Mesendoderm (in vitro differentiated cells): ENCODE measurements around the gene SAP30BP.

Experiments
- DNase-seq: peaks from one replicate; pipeline ENCODE4 v3.0.0; 2013
- H2AK5ac ChIP-seq: 2 replicates; pipeline ENCODE4 v1.6.1; 2013; ENCODE audit warnings: low read length, inconsistent platforms
- H2BK120ac ChIP-seq: 2 replicates; pipeline ENCODE4 v1.6.1; 2013; ENCODE audit warnings: low read depth, mild to moderate bottlenecking, low read length, moderate library complexity, mixed read lengths
- H2BK15ac ChIP-seq: replicated peaks from 2 replicates; pipeline ENCODE4 v1.6.1; 2013; ENCODE audit warnings: low read depth, mild to moderate bottlenecking, moderate library complexity
- H2BK5ac ChIP-seq: 2 replicates; pipeline ENCODE4 v1.6.1; 2013; ENCODE audit warnings: low read length, inconsistent platforms
- H3K18ac ChIP-seq: 2 replicates; pipeline ENCODE4 v1.6.1; 2013; ENCODE audit warnings: mild to moderate bottlenecking, low read length, mixed read lengths
- H3K23ac ChIP-seq: one replicate; pipeline ENCODE4 v1.6.1; 2013; ENCODE audit warnings: low read length
- H3K27ac ChIP-seq: 2 replicates; pipeline ENCODE4 v1.5.1; 2013; ENCODE audit warnings: low read depth, mild to moderate bottlenecking, inconsistent platforms, low read length, moderate library complexity
- H3K27me3 ChIP-seq: 2 replicates; pipeline ENCODE4 v1.6.1; 2013; ENCODE audit warnings: low read length, control low read depth, mild to moderate bottlenecking, inconsistent platforms; ENCODE audit not compliant: insufficient read depth, poor library complexity
- H3K36me3 ChIP-seq: 2 replicates; pipeline ENCODE4 v1.6.1; 2013; ENCODE audit warnings: low read length, inconsistent platforms; ENCODE audit not compliant: control insufficient read depth, insufficient read depth
- H3K4ac ChIP-seq: one replicate; pipeline ENCODE4 v1.6.1; 2013; ENCODE audit warnings: low read depth, mild to moderate bottlenecking, low read length, moderate library complexity
- H3K4me1 ChIP-seq: 2 replicates; pipeline ENCODE4 v1.6.1; 2013; ENCODE audit warnings: low read depth, low read length, inconsistent platforms; ENCODE audit not compliant: control insufficient read depth
- H3K4me2 ChIP-seq: 2 replicates; pipeline ENCODE4 v1.6.1; 2013; ENCODE audit warnings: low read length
- H3K4me3 ChIP-seq: 2 replicates; pipeline ENCODE4 v1.5.1; 2013; ENCODE audit warnings: mild to moderate bottlenecking, low read length
- H3K56ac ChIP-seq: one replicate; pipeline ENCODE4 v1.6.1; 2013; ENCODE audit warnings: low read length
- H3K79me1 ChIP-seq: 2 replicates; pipeline ENCODE4 v1.6.1; 2013; ENCODE audit warnings: low read length, inconsistent platforms
- H3K79me2 ChIP-seq: 2 replicates; pipeline ENCODE4 v1.6.1; 2013; ENCODE audit warnings: mild to moderate bottlenecking, low read length; ENCODE audit not compliant: control insufficient read depth, insufficient read depth
- H3K9ac ChIP-seq: 2 replicates; pipeline ENCODE4 v1.6.1; 2013; ENCODE audit warnings: low read length, inconsistent platforms
- H4K5ac ChIP-seq: one replicate; pipeline ENCODE4 v1.6.1; 2013; ENCODE audit warnings: low read length
- H4K8ac ChIP-seq: one replicate; pipeline ENCODE4 v1.6.1; 2013; ENCODE audit warnings: low read depth, mild to moderate bottlenecking, control low read depth, low read length, moderate library complexity
- WGBS: extraction: QIAGEN DNeasy Blood & Tissue Kit; methylation state at CpG from one replicate; pipeline ENCODE4 v1.1.7; 2013; ENCODE audit warnings: low lambda C conversion rate, missing lambda C conversion rate; ENCODE audit not compliant: insufficient coverage; ENCODE audit errors: extremely low coverage; 5-methylcytosine and 5-hydroxymethylcytosine counted together

The SAP30BP gene

GRCh38 chr17:75641343-75641742 is 25.8 kb upstream of the SAP30BP start:
- no CpG with 5 or more reads among the region's 9 CpGs for WGBS
- no peak overlapping the region for H3K27ac ChIP-seq
- no peak overlapping the region for H3K56ac ChIP-seq
- H4K5ac ChIP-seq = no peak overlapping the region
- no peak overlapping the region for H2AK5ac ChIP-seq
- H2BK5ac ChIP-seq = no peak overlapping the region
- H3K23ac ChIP-seq = no peak overlapping the region
- no peak overlapping the region for H3K18ac ChIP-seq
- no peaks in the 10 kb centered on the region for H3K36me3 ChIP-seq
- H3K9ac ChIP-seq = no peak overlapping the region
- H2BK15ac ChIP-seq = no peak overlapping the region
- no peaks in the 10 kb centered on the region for H3K79me2 ChIP-seq
- H3K4me2 ChIP-seq = no peak overlapping the region
- H3K79me1 ChIP-seq = no peaks in the 10 kb centered on the region
- no peak overlapping the region for H3K4ac ChIP-seq
- no peaks in the 10 kb centered on the region for H3K4me1 ChIP-seq
- no peak overlapping the region for H3K4me3 ChIP-seq
- no peak overlapping the region for H4K8ac ChIP-seq
- no peaks in the 10 kb centered on the region for H3K27me3 ChIP-seq
- H2BK120ac ChIP-seq = no peak overlapping the region
- no peak for DNase-seq

GRCh38 chr17:75642182-75642783 is 24.9 kb upstream of the SAP30BP start:
- H3K27ac ChIP-seq = no peak overlapping the region
- no peak for DNase-seq

GRCh38 chr17:75642784-75643642 is 24.1 kb upstream of the SAP30BP start:
- no CpG with 5 or more reads among the region's 17 CpGs for WGBS
- H3K27ac ChIP-seq = no peak overlapping the region

More at GRCh38 chr17:75642182-75642783, 24.9 kb upstream of the SAP30BP start:
- Histone ChIP-seq H3K4me3 (no peak overlapping the region), H3K27me3 (no peaks in the 10 kb centered on the region), H3K79me2 (no peaks in the 10 kb centered on the region), H2BK15ac (no peak overlapping the region), H3K79me1 (no peaks in the 10 kb centered on the region), H3K36me3 (no peaks in the 10 kb centered on the region), H3K4me1 (no peaks in the 10 kb centered on the region), H2BK120ac (no peak overlapping the region), H3K4me2 (no peak overlapping the region), H3K9ac (no peak overlapping the region), H3K18ac (no peak overlapping the region), H2AK5ac (no peak overlapping the region), H3K56ac (no peak overlapping the region), H3K4ac (no peak overlapping the region), H4K8ac (no peak overlapping the region), H3K23ac (no peak overlapping the region), H2BK5ac (no peak overlapping the region), H4K5ac (no peak overlapping the region)
- WGBS = no CpG with 5 or more reads among the region's 7 CpGs

GRCh38 chr17:75643643-75644017 is 23.5 kb upstream of the SAP30BP start:
- H2BK15ac ChIP-seq = no peak overlapping the region
- no peak overlapping the region for H4K8ac ChIP-seq
- no peak overlapping the region for H3K27ac ChIP-seq
- no peak overlapping the region for H3K9ac ChIP-seq
- no peaks in the 10 kb centered on the region for H3K36me3 ChIP-seq
- no peak overlapping the region for H3K18ac ChIP-seq
- H2BK5ac ChIP-seq = no peak overlapping the region
- no peak overlapping the region for H3K23ac ChIP-seq
- WGBS = no CpG with 5 or more reads among the region's 7 CpGs
- H3K4me2 ChIP-seq = no peak overlapping the region
- H3K27me3 ChIP-seq = no peaks in the 10 kb centered on the region
- no peak overlapping the region for H3K4me3 ChIP-seq
- H4K5ac ChIP-seq = no peak overlapping the region
- H2BK120ac ChIP-seq = no peak overlapping the region
- H3K79me1 ChIP-seq = no peaks in the 10 kb centered on the region
- H3K4ac ChIP-seq = no peak overlapping the region
- no peaks in the 10 kb centered on the region for H3K4me1 ChIP-seq
- DNase-seq = no peak
- H3K79me2 ChIP-seq = no peaks in the 10 kb centered on the region
- H3K56ac ChIP-seq = no peak overlapping the region
- H2AK5ac ChIP-seq = no peak overlapping the region

More at GRCh38 chr17:75642784-75643642, 24.1 kb upstream of the SAP30BP start:
- no peaks in the 10 kb centered on the region for H3K27me3 ChIP-seq
- no peaks in the 10 kb centered on the region for H3K79me1 ChIP-seq
- H3K4me3 ChIP-seq = no peak overlapping the region
- H3K56ac ChIP-seq = no peak overlapping the region
- no peak overlapping the region for H2BK15ac ChIP-seq
- no peak overlapping the region for H3K23ac ChIP-seq
- no peak overlapping the region for H3K4ac ChIP-seq
- DNase-seq = peak; percentile 30
- H2BK120ac ChIP-seq = no peak overlapping the region
- no peak overlapping the region for H2AK5ac ChIP-seq
- no peaks in the 10 kb centered on the region for H3K79me2 ChIP-seq
- H4K5ac ChIP-seq = no peak overlapping the region
- no peak overlapping the region for H2BK5ac ChIP-seq
- no peak overlapping the region for H3K18ac ChIP-seq
- H4K8ac ChIP-seq = no peak overlapping the region
- H3K4me1 ChIP-seq = no peaks in the 10 kb centered on the region
- no peaks in the 10 kb centered on the region for H3K36me3 ChIP-seq
- H3K9ac ChIP-seq = no peak overlapping the region
- H3K4me2 ChIP-seq = no peak overlapping the region

GRCh38 chr17:75645501-75645888 is 21.6 kb upstream of the SAP30BP start:
- H2BK15ac ChIP-seq = no peak overlapping the region

More at GRCh38 chr17:75645501-75645888, 21.6 kb upstream of the SAP30BP start:
- Histone ChIP-seq H3K56ac (no peak overlapping the region), H4K8ac (no peak overlapping the region), H3K18ac (no peak overlapping the region), H3K27ac (no peak overlapping the region), H3K4me1 (no peaks in the 10 kb centered on the region), H3K23ac (no peak overlapping the region), H3K4ac (no peak overlapping the region), H2BK120ac (no peak overlapping the region), H3K79me1 (no peaks in the 10 kb centered on the region), H3K4me2 (no peak overlapping the region), H2BK5ac (no peak overlapping the region), H3K9ac (no peak overlapping the region), H3K27me3 (no peaks in the 10 kb centered on the region), H3K79me2 (no peaks in the 10 kb centered on the region), H3K4me3 (no peak overlapping the region), H4K5ac (no peak overlapping the region), H3K36me3 (no peaks in the 10 kb centered on the region), H2AK5ac (no peak overlapping the region)
- DNase-seq = peak; percentile 90
- no CpG with 5 or more reads among the region's 7 CpGs for WGBS
